ENCODE results near the gene ARID1B.
"Not testable (repeated sequence)": the region's sequence is repeated elsewhere in the genome, so short reads cannot be mapped to it uniquely, and the experiment has no call there.

Gene ARID1B

DNA sequence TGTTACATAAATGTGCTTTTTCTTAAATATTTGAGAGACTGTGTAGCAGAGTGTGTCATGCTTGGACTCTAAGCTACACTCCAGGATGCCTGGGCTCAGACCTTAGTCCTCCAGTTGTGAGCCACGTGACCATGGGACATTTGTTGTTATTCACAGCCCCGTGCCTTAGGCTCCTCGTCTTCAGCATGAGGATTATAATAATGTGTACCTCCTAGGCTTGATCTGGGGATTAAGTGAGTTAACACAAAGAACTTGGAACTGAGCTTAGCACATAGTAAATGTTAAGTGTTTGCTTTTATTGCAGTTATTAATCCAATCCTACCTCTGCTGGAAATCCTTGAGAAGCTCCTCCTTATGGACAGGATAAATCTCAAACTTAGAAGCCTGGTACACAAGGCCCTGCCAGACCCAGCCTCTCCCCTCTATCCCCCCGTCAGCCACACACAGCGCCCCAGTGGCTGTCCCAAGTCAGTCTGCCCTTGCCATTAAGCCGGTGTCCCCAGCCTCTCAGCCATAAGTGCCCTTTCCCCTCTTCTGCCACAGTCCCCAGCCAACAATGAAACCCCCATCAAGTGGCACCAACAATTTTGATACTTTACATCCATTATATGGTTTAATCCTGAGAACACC lies 368.6 kb downstream of the ARID1B start:
- DNase-seq, result no peak

DNA sequence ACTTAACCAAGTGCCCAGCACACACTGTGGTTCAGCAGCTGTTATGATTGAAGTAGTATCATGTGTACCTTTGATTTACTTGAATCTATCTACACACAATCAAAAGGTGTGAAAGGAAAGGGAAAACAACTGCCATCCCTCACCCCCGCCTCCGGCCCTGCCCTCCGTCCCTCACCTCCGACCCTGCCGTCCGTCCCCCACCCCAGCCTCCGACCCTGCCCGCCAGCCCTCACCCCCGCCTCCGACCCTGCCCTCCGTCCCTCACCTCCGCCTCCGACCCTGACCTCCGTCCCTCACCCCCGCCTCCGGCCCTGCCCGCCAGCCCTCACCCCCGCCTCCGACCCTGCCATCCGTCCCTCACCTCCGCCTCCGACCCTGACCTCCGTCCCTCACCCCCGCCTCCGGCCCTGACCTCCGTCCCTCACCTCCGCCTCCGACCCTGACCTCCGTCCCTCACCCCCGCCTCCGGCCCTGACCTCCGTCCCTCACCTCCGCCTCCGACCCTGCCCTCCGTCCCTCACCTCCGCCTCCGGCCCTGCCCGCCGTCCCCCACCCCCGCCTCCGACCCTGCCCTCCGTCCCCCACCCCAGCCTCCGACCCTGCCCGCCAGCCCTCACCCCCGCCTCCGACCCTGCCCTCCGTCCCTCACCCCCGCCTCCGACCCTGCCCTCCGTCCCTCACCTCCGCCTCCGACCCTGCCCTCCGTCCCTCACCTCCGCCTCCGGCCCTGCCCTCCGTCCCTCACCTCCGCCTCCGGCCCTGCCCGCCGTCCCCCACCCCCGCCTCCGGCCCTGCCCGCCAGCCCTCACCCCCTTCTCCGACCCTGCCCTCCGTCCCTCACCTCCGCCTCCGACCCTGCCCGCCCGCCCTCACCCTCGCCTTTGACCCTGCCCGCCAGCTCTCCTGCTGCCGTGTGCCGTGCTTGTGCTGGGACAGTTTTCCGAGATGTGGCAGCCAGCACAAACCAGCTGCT lies 370.2 kb downstream of the ARID1B start:
- not testable (repeated sequence) for DNase-seq

DNA sequence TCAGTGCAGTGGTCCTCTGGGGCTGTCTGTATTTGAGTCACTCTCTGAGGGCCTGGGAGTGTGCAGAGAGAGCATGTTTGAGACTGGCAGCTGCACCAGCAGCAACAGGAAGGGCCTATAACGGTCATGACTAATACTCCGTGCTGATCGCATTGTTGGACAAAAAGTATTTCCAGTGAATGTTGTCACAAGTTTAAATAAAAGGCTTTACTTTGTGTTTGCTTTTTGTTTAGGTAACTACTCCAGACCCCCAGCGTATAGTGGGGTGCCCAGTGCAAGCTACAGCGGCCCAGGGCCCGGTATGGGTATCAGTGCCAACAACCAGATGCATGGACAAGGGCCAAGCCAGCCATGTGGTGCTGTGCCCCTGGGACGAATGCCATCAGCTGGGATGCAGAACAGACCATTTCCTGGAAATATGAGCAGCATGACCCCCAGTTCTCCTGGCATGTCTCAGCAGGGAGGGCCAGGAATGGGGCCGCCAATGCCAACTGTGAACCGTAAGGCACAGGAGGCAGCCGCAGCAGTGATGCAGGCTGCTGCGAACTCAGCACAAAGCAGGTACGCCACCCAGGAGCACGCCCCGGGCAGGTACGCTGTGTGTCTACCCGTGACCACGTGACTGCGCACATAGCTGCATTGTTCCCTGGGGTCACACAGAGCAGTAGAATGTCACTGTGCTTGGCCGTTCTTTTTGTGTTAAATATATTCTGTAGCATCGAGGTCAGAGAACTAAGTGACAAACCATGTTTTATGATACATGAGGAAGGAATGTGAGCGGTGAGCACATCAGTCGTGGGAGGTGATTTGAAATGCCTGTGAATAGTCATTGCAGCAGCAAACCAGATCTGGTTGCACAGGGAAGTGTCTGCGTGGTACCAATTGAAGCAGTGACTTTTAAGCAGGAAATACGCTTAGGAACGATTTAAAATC lies 371.5 kb downstream of the ARID1B start:
- no peak for DNase-seq

DNA sequence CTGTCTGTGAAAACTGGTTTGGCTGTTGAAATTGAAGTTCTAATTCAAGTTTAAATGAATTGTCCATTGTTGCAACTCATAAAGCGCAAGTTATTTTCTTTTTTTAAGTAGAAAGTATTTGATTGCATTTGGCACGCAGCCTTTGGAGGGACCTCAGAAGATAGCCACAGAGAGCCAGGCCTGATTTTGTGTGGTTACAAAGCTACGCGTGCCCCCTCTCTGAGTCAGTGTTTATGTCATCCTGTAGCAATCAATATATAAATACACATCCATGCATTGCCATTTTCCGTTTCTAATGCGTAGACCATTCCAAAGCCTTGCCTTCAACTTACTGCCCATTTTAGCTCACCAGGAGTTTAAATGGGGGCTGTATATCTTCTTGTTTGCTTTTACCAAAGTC lies 372.9 kb downstream of the ARID1B start:
- DNase-seq, result no peak

DNA sequence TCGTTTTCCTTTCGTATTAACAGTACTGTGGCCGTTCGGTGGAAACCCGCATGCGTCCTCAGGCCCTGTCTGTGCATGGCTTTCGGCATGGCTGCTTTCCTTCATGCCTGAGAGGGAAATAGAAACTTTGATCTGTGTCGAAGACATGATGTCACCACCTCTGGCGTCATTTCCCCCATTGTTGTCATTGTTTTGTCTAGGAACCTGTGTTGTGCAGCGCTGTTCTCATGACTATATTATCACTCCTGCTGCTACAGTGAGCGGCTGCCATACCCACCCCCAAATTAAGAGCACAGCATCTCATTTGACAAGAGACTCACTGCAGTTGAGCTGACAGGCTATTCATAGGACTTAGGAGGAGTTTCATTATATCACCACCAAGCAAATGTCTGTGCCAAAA lies 373.9 kb downstream of the ARID1B start:
- no peak for DNase-seq

DNA sequence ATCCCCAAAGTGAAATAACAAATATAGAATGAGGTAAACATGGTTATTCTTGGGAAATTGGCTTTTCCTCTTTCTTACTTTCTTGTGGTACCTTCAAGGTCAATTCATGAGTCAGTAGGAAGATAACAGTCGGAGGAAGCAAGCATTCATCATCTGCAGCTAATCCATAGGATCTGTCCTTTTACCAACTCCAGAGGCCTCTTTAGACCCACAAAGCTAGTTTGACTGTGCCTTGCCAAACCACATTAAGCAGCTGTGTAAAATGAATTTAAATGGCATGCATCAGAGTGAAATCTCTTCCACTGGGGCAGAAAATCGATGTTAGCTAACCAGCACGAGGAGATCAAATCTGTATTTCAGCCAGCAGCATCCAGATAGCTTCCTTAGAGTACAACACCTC lies 374.8 kb downstream of the ARID1B start:
- DNase-seq, result no peak

DNA sequence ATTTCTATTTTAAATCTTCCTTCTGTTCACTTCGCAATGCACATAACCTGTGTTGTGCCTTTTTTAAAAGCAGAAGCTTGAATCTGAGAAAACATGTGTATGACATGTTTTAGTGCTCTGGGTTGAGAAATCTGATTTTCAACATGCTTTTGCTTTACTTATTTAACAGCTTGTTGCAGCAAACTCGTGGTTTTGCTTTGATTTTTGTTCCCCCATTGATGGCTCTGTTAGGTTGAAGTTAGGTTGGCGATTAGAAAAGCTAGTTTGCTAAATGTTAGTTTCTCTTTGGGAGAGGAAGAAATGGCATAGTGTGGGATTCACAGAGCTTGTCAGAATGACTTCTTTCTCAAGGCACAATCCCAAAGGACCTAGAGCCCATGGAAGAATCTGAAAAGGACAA lies 375.4 kb downstream of the ARID1B start:
- DNase-seq, result no peak

DNA sequence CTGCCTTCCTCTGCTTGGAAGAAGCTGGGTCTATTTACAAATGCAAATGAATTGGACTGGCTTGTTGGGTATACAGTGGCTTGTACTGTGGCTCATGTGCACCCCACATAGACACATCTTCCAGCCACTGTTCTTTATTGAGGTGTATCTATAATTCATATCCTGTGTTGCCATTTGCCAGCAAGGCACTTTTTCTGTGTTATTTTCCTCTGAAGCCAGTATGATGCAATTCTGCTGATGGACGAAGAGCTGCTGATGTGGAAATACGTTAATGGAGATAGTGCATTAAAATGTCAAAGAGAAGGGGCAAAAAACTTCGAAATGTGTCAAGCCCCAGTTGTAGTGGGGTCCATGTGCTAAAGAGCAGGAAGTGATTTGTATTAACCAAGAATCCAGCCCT lies 378.6 kb downstream of the ARID1B start:
- no peak for DNase-seq

DNA sequence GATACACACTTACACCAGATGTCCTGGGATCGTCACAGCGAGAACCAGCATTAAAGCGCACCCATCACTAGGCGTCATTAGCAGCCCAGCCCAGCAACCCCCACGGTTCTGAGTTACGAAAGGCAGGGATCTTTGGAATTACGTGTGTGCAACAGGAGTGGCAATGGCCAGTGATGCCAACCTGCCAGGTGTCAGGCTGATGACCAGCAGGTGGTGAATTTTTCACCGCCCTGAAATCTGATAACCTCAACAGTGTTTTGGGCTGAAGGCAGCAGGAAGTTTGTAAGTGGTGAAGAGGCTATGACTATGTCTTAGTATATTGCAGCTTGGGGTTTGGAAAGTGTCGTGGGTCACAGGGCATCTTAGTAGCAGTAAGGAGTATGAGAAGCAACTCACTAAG lies 380.1 kb downstream of the ARID1B start:
- DNase-seq, result no peak

DNA sequence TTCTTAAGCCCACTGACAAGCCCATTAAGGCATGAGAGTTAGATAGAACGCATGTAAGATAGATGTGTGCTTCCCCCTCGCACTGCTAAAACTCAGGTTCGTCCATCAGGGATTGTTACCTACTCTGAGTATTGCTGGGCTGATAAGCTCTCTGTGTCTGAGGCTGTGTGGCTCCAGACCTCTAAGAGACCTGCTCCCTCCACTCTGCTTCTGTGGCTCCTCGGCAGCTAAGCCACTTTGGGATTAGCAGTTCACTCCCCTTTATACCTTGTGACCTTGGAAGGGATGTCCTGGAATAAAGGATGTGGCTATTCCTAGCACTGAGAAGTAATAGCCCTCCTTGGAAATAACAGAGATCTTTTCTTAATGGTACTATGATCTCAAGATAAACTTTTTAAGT lies 381.3 kb downstream of the ARID1B start:
- no peak for DNase-seq

DNA sequence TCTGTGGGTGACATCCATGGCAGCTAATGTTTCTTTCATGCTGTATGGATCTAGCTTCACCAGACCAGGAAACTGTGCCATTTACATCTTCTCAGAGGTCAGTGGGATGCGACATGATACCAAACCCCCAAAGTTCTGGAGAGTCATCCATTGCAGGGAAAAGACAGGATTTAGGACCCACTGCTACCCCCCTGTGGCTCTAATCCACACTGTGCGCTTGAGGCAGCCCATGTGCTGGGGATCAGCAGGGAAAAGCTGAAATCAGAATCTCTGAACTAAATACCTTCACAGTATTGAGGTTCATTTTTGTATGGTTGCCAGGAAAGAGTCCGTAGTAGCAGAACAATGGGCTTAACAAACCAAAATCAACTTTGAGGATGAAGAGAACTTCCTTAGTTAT lies 381.7 kb downstream of the ARID1B start:
- no peak for DNase-seq

DNA sequence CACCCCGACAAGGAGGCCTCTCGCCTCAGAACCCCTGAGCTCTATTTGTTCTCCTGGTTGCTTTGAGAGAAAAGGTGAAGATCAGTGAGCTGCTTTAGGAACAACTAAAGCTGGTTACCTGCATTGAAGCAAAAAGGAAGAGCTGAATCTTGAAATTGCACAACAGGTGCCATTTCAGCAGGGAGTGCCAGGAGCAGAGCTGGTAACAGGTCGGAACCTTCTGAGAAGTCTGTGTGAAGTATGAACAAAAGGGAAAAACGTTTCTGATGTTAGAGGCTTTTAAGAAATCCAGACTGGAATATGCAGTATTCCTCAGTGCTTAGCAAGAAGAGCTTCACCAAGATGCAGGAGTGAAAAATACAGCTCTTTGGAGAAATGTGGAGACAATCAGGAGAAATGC lies 382.2 kb downstream of the ARID1B start:
- DNase-seq, result no peak

DNA sequence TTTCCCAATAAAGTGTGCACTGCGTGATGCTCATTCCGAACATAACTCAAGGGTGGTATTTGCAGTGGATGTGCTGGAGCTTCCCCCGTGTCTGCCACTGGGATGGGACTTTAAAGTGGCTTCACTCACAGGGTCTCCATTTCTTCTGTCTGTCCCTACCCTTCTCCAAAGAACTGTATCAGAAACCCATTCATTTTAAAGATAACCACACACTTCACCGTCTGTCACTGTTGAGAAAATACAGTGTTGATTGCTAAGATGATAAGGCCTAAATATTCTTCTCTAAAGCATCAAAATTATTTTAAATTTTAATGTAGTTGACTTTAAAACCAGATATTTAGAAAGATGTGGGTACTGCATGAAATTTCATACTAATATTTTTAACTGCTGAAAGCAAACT lies 384.7 kb downstream of the ARID1B start:
- DNase-seq, result no peak

DNA sequence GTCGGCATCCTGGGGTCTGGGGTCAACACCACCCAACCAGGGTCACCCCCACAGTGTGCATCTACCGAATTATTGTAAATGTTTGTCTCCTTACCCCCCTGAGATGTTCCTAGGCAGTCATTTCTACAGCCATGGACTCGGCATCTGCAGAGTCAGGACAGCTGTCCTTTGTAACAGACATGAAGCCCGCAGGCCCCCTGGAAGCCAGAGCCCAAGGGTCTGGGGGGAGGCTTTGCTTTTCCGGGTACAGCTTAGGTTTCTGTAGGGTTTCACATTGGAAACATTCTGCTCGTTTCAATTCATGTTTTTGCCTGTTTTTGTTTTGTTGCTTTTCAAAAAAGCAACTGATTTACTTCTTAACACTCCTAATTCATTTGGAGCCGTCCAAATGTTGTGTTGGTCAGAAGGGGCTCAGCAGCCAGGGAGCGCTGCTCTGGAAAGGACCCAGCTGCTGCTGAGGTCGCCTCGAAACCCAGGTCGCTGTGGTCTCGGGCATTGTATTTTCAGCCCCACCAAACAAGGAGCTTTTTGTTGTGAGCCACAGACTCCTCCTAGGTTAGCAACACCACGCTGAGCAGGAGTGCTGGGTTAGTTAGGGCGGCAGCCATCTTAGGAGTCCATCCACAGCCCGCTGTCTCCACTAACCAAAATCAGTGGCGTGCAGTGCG lies 385.7 kb downstream of the ARID1B start:
- no peak for DNase-seq

DNA sequence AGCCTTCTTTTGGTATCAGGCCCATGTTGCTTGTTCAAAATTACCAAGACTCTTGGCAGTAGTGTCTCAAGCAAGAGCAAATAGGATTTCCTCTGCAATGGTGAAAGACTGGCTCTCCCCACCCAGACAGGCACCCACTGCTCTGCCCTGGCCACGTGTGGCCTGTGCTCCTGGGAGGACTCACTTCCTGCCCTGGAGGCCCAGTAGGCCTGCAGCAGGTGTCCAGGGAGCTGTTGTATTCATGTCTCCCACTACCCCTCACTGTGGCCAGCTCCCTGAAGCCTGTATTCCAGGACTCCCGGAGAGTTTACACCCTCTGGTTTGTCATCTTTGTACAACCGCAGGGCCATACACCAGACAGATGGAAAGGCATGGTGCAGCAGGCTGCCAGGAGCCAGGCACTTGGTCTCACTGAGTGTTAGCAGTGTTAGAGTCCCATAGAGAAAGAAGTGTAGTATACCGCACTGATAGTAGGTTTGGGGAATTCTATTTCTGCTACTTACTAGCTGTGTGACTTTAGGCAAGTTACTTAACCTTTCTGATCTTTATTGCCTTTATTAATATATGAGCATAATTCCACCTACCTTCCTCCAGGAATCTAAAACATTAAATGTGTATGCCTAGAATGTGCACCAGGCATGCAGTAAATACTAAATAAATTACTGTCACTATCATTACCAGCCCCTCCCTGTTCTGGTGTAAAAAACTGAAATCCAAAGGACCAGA lies 386.4 kb downstream of the ARID1B start:
- DNase-seq, result no peak

DNA sequence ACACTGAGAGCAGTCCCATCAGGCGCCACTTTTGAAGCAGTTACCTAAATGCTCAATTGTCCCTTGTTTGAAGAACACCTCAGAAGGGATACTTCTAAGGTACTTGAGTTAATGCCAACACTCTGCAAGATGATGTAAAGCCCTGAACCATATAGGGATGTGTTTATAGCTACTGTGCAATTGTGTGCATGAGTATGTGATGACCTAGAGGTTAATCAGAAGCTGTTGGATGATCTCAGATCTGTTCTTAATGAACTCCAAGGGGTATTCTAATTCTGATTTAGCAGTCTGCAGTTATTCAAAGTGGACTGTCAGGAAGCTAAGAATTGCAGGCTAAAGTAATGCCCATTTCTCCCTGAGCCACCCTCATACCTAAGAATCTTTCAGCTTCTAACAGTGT lies 387.8 kb downstream of the ARID1B start:
- DNase-seq, result no peak

DNA sequence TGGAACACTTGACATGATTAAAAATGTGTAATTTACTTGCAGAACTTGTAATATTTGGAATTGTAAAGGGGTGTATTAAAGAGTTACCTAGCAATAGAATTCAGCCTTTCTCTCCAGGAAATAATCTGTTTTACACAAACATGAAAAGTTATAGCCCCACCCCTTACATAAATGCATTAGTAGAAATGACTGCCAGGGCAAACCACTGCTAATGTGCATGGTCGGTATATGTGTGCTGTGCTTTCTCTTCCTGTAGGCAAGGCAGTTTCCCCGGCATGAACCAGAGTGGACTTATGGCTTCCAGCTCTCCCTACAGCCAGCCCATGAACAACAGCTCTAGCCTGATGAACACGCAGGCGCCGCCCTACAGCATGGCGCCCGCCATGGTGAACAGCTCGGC lies 389.6 kb downstream of the ARID1B start:
- no peak for DNase-seq

DNA sequence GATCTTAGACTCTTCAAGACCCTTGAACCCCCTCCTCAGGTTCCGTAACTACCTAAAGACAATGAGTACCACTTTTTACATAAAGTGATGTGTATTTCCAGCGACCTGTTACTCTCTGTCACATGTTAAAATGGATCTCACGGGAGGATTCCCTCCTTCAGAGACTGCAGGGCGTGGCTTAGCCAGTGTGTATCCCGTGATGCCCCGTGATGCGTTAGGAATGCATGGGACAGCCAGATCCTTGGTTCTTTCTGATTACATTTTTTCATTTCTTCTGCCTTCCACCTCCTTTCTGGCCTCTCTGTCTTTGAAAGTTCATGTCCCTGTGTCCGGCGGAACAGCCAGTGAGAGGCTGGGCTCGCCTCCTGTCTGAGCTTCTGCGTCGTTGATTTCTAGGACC lies 390.7 kb downstream of the ARID1B start:
- DNase-seq, result no peak

DNA sequence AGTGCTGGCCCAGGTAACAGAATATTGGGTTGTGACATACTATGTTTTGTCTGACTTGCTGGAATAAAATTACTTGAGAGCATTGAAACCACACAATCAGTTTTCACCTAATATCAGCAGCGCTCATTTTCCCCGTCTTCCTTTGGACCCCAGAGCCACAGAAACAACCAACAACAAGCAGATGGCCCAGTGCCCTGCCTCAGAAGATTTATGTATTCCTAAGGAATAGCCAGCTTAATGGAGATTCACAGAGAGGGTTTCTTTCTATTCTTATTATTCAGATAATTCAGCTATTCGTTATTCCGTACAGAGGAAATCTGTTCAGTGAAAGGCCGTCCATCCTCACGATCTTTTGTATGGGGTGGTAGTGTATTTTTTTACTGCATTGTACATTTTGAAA lies 391.3 kb downstream of the ARID1B start:
- no peak for DNase-seq

DNA sequence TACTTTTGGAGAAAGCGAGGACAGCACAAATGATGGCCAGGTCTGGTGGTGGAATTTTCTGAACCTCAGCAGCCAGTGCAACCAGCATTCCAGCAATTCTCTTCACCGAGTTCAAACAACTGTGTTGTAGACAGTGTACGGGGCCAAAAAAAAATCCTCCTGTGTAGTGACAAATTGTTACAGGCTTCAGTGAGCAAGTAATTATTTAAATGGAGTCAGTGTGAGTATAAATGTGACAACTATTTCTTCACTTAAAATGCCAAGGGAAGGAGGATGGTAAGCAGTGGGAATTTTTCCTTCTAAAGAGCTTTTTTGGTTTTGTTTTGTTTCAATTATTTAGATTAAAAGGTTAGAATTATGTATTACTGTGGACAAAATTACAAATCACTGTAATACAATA lies 392.0 kb downstream of the ARID1B start:
- DNase-seq, result no peak

DNA sequence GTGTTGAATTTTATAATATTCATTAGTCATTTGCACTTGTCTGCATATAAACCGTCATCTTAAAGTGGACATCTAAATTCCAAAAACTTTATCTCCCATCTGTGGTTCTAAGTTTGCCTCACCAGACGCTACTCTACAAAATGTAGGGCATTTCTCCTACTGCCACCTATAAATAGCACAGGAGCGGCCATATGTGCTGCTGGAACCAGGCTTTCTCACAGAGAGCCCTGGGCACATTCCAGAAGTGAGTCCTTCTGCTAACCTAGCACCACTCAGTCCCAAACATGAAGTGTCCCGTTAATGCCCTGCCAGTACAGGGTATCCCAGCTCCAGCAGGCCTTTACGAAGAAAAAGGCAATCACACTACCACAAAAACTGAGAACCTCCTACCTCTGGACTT lies 392.5 kb downstream of the ARID1B start:
- no peak for DNase-seq

DNA sequence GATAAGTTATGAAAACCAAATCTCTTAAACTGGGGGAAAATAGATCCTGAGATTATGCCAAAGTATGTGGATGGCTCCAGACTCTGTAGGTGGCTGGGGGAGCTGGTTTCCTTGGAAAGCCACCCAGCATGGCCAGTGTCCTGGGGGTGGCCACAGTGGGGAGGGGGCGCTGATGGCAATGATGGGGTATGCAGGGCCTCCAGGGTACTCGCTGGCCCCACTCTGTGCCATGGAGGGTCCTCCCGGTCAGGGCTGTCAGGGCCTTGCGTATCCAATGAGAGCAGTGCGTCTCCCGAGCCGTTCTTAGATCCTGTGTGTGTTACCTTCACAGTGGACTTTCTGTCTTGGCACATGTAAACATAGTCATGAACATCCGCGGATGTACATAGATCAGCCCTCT lies 393.4 kb downstream of the ARID1B start:
- no peak for DNase-seq
